IMR-90 (cell line): Measurements from ENCODE around the gene ACAD11. TPM values are rescaled to one million over a fixed set of nuclear protein-coding genes. Genes with fewer than 3 reads are reported as not detected.

Experiments used
- ATAC-seq: fragments of 200-7000 bp; cut with Tn5 transposase; 2 replicates; pipeline ENCODE4 v1.9.1; 2020; ENCODE audit warnings: low read depth, mild to moderate bottlenecking, moderate library complexity
- BruUV-seq: library from RNA; stranded (reverse); fragments of 400-500 nt; replicated peaks from 2 replicates; lab custom pipeline; 2021; lab: Mats Ljungman, UMichigan
- CTCF ChIA-PET: fragments of 300-600 bp; formaldehyde crosslinking; extraction: SDS; loops from one replicate; lab custom pipeline; 2021; ENCODE audit warnings: antibody characterized with exemption; lab: Yijun Ruan, JAX
- POLR2A ChIA-PET: fragments of 300-600 bp; sonication (Branson Sonifier 250); formaldehyde crosslinking; loops from one replicate; lab custom pipeline; 2022; ENCODE audit warnings: antibody characterized with exemption; ENCODE audit not compliant: unreplicated experiment; lab: Charles Lee
- DNase-seq: peaks from one replicate; pipeline ENCODE4 v3.0.0; 2013
- H2AFZ ChIP-seq: replicated peaks from 2 replicates; pipeline ENCODE3; 2013; ENCODE audit warnings: low read length, mild to moderate bottlenecking; ENCODE audit not compliant: poor library complexity
- H2AK5ac ChIP-seq: 2 replicates; pipeline ENCODE4 v1.6.1; 2013; ENCODE audit warnings: low read depth, low read length, inconsistent platforms
- H2AK9ac ChIP-seq: replicated peaks from 2 replicates; pipeline ENCODE3; 2013; ENCODE audit warnings: mild to moderate bottlenecking, low read depth, low read length, moderate library complexity; ENCODE audit not compliant: poor library complexity
- H2BK120ac ChIP-seq: 2 replicates; pipeline ENCODE4 v1.6.1; 2013; ENCODE audit warnings: low read depth, low read length, inconsistent platforms
- H2BK15ac ChIP-seq: 3 replicates; pipeline ENCODE4 v1.6.1; 2013; ENCODE audit warnings: low read depth, low read length, inconsistent platforms
- H2BK20ac ChIP-seq: 2 replicates; pipeline ENCODE4 v1.6.1; 2013; ENCODE audit warnings: low read depth, mild to moderate bottlenecking, inconsistent platforms, low read length, moderate library complexity
- H2BK5ac ChIP-seq: 2 replicates; pipeline ENCODE4 v1.6.1; 2013; ENCODE audit warnings: mild to moderate bottlenecking, low read depth, low read length, inconsistent platforms; ENCODE audit not compliant: poor library complexity, severe bottlenecking
- H3K14ac ChIP-seq: replicated peaks from 2 replicates; pipeline ENCODE4 v1.6.1; 2013; ENCODE audit warnings: low read depth, low read length, inconsistent platforms
- H3K18ac ChIP-seq: 2 replicates; pipeline ENCODE4 v1.6.1; 2013; ENCODE audit warnings: low read depth, low read length, control low read depth
- H3K23ac ChIP-seq: 2 replicates; pipeline ENCODE4 v1.6.1; 2013; ENCODE audit warnings: low read depth, low read length, inconsistent platforms
- H3K27ac ChIP-seq: 2 replicates; pipeline ENCODE4 v1.5.1; 2013; ENCODE audit warnings: mild to moderate bottlenecking, control low read depth, low read length; ENCODE audit not compliant: insufficient read depth
- H3K27me3 ChIP-seq: 2 replicates; pipeline ENCODE4 v1.6.1; 2013; ENCODE audit warnings: low read length; ENCODE audit not compliant: control insufficient read depth, insufficient read depth
- H3K36me3 ChIP-seq: 2 replicates; pipeline ENCODE4 v1.6.1; 2013; ENCODE audit warnings: low read length, mixed read lengths; ENCODE audit not compliant: control insufficient read depth, insufficient read depth
- H3K4ac ChIP-seq: 2 replicates; pipeline ENCODE4 v1.6.1; 2013; ENCODE audit warnings: low read depth, low read length, inconsistent platforms
- H3K4me1 ChIP-seq: 2 replicates; pipeline ENCODE4 v1.6.1; 2013; ENCODE audit warnings: low read length, mixed read lengths; ENCODE audit not compliant: control insufficient read depth, insufficient read depth
- H3K4me2 ChIP-seq: 2 replicates; pipeline ENCODE4 v1.6.1; 2013; ENCODE audit warnings: low read depth, mild to moderate bottlenecking, control low read depth, low read length, moderate library complexity
- H3K4me3 ChIP-seq: 2 replicates; pipeline ENCODE4 v1.5.1; 2013; ENCODE audit warnings: low read depth, mild to moderate bottlenecking, control low read depth, low read length, moderate library complexity; ENCODE audit not compliant: insufficient read depth
- H3K56ac ChIP-seq: 2 replicates; pipeline ENCODE4 v1.6.1; 2013; ENCODE audit warnings: low read length, inconsistent platforms; ENCODE audit not compliant: insufficient read depth; ENCODE audit errors: extremely low read depth
- H3K79me1 ChIP-seq, 2 experiments: 2 replicates each; pipeline ENCODE4 v1.6.1; 2013; ENCODE audit warnings: low read length in 2 of 2, inconsistent platforms in 1 of 2, low read depth in 1 of 2
- H3K9ac ChIP-seq: 2 replicates; pipeline ENCODE4 v1.6.1; 2013; ENCODE audit warnings: low read depth, low read length, control low read depth
- H3K9me1 ChIP-seq: 2 replicates; pipeline ENCODE4 v1.6.1; 2013; ENCODE audit warnings: low read length, inconsistent platforms; ENCODE audit not compliant: insufficient read depth
- H3K9me3 ChIP-seq: 2 replicates; pipeline ENCODE4 v1.6.1; 2013; ENCODE audit warnings: low read length; ENCODE audit not compliant: control insufficient read depth, insufficient read depth
- H4K20me1 ChIP-seq: 2 replicates; pipeline ENCODE4 v1.6.1; 2013; ENCODE audit warnings: low read length, inconsistent platforms; ENCODE audit not compliant: insufficient read depth
- H4K5ac ChIP-seq: 2 replicates; pipeline ENCODE4 v1.6.1; 2013; ENCODE audit warnings: mild to moderate bottlenecking, low read depth, low read length, control low read depth
- H4K8ac ChIP-seq, 2 experiments: 2 replicates each; pipeline ENCODE4 v1.6.1; 2013; ENCODE audit warnings: low read depth in 2 of 2, low read length in 2 of 2, control low read depth in 1 of 2, inconsistent platforms in 1 of 2
- H4K91ac ChIP-seq: 2 replicates; pipeline ENCODE4 v1.6.1; 2013; ENCODE audit warnings: low read depth, low read length, inconsistent platforms; ENCODE audit not compliant: insufficient read depth
- BHLHE40 ChIP-seq: fragments of 150-350 bp; IDR thresholded peaks from 2 replicates; pipeline ENCODE4 v1.6.1; 2016; ENCODE audit warnings: mild to moderate bottlenecking, low read depth, low read length
- CEBPB ChIP-seq: IDR thresholded peaks from 2 replicates; pipeline ENCODE4 v1.6.1; 2012; ENCODE audit warnings: low read depth, low read length, improper control_type of control experiment
- CHD1 ChIP-seq: IDR thresholded peaks from 2 replicates; pipeline ENCODE4 v1.6.1; 2012; ENCODE audit warnings: low read depth, low read length, improper control_type of control experiment
- CTCF ChIP-seq: conservative IDR thresholded peaks from 2 replicates; pipeline ENCODE4 v1.5.1; 2012; ENCODE audit warnings: mild to moderate bottlenecking, low read depth, low read length, improper control_type of control experiment
- ELK1 ChIP-seq: fragments of 150-350 bp; IDR thresholded peaks from 2 replicates; pipeline ENCODE4 v1.6.1; 2016; ENCODE audit warnings: low read depth, mild to moderate bottlenecking, low read length, moderate library complexity, borderline replicate concordance
- MAFK ChIP-seq: IDR thresholded peaks from 2 replicates; pipeline ENCODE4 v1.6.1; 2012; ENCODE audit warnings: low read depth, low read length, improper control_type of control experiment
- MAZ ChIP-seq: IDR thresholded peaks from 2 replicates; pipeline ENCODE4 v1.6.1; 2012; ENCODE audit warnings: low read depth, mild to moderate bottlenecking, low read length, improper control_type of control experiment, moderate library complexity, borderline replicate concordance
- MXI1 ChIP-seq: IDR thresholded peaks from 2 replicates; pipeline ENCODE4 v1.6.1; 2012; ENCODE audit warnings: low read depth, mild to moderate bottlenecking, low read length, moderate library complexity, borderline replicate concordance
- NFE2L2 ChIP-seq: fragments of 150-350 bp; IDR thresholded peaks from 2 replicates; pipeline ENCODE4 v1.6.1; 2016; ENCODE audit warnings: low read depth, mild to moderate bottlenecking, low read length
- POLR2A ChIP-seq: IDR thresholded peaks from 2 replicates; pipeline ENCODE4 v1.6.1; 2012; ENCODE audit warnings: mild to moderate bottlenecking, low read depth, low read length
- RAD21 ChIP-seq: IDR thresholded peaks from 2 replicates; pipeline ENCODE4 v1.6.1; 2012; ENCODE audit warnings: low read length, improper control_type of control experiment
- RCOR1 ChIP-seq: IDR thresholded peaks from 2 replicates; pipeline ENCODE4 v1.6.1; 2012; ENCODE audit warnings: mild to moderate bottlenecking, low read length, improper control_type of control experiment; ENCODE audit not compliant: insufficient replicate concordance
- RFX5 ChIP-seq: IDR thresholded peaks from 2 replicates; pipeline ENCODE4 v1.8.0; 2012; ENCODE audit warnings: low read depth, mild to moderate bottlenecking, low read length, moderate library complexity
- SMC3 ChIP-seq: fragments of 150-350 bp; IDR thresholded peaks from 2 replicates; pipeline ENCODE4 v1.6.1; 2016; ENCODE audit warnings: low read depth, mild to moderate bottlenecking, antibody characterized with exemption, low read length, moderate library complexity
- USF2 ChIP-seq: fragments of 150-350 bp; IDR thresholded peaks from 2 replicates; pipeline ENCODE4 v1.6.1; 2017; ENCODE audit warnings: mild to moderate bottlenecking, antibody characterized with exemption, low read length, low read depth
- WGBS, 2 experiments: methylation state at CpG; one replicate each; pipeline versions ENCODE4 v1.1.5 to v1.1.7; 2013; ENCODE audit warnings: missing lambda C conversion rate in 2 of 2; ENCODE audit not compliant: insufficient read length in 1 of 2; ENCODE audit errors: extremely low coverage in 2 of 2; 5-methylcytosine and 5-hydroxymethylcytosine counted together
- dilution Hi-C: fragments of 300-500 bp; cut with HindIII; formaldehyde crosslinking; loops from one replicate; pipeline ENCODE4 v1.14.3; 2018; ENCODE audit warnings: low sequenced_read_pairs; ENCODE audit not compliant: unreplicated experiment
- in situ Hi-C: fragments of 300-500 bp; cut with MboI; formaldehyde crosslinking; loops from 3 replicates; pipeline ENCODE4 v1.14.3; 2019; ENCODE audit warnings: low sequenced_read_pairs, inconsistent platforms, mixed read lengths
- intact Hi-C: fragments of 100-400 bp; cut with micrococcal nuclease; formaldehyde crosslinking; loops from 2 replicates; pipeline ENCODE4 v1.10.0; 2022
- polyA plus RNA-seq, 3 experiments: library from polyadenylated mRNA; depleted of rRNA; stranded (reverse); fragments of >200 nt; gene quantifications; 2 replicates each; pipeline ENCODE4 v1.2.3, GENCODE V29; 2012; ENCODE audit warnings: low replicate concordance in 1 of 3
- total RNA-seq: library from RNA; depleted of rRNA; stranded (reverse); fragments of >200 nt; gene quantifications from 2 replicates; pipeline ENCODE4 v1.2.3, GENCODE V29; 2012

Gene ACAD11
- total and polyA plus RNA-seq, 2 of the 4 experiments (the other 2 are of a cell fraction): 16.0 to 18.8 TPM

GRCh38 chr3:132637590-132637989 lies 22.0 kb downstream of the ACAD11 start:
- Histone ChIP-seq H3K27ac (peak overlapping the region; percentile 83; the same call in 1 of the 2 replicates), H2BK5ac (peak overlapping the region; percentile 95), H3K18ac (peak overlapping the region; percentile 99), H2BK15ac (no peak overlapping the region), H3K9ac (0 out of 2 replicates have a peak overlapping the region, but pooled peaks have one; percentile 34), H4K8ac (peak overlapping the region; percentile 66 to 92; a peak in 2 of 4 replicates), H3K36me3 (peaks cover 3% of the 10 kb centered on the region; the same call in 1 of the 2 replicates), H3K23ac (no peak overlapping the region; the same call in 1 of the 2 replicates), H3K79me1 (peaks cover 0 to 10% of the 10 kb centered on the region in 2 experiments; a peak in 1 of 4 replicates), H3K56ac (peak overlapping the region; percentile 91), H2AFZ (no peak overlapping the region), H3K4me2 (peak overlapping the region; percentile 76; the same call in 1 of the 2 replicates), H3K4me1 (peaks cover 9% of the 10 kb centered on the region), H3K9me1 (no peaks in the 10 kb centered on the region; the same call in 1 of the 2 replicates), H4K20me1 (no peaks in the 10 kb centered on the region), H2BK20ac (peak overlapping the region; percentile 97), H3K27me3 (no peaks in the 10 kb centered on the region), H2AK9ac (no peak overlapping the region), H4K5ac (peak overlapping the region; percentile 100), H3K4me3 (no peak overlapping the region), H2AK5ac (no peak overlapping the region), H4K91ac (peak overlapping the region; percentile 85; the same call in 1 of the 2 replicates), H2BK120ac (peak overlapping the region; percentile 98; the same call in 1 of the 2 replicates), H3K4ac (peak overlapping the region; percentile 81; the same call in 1 of the 2 replicates), H3K14ac (peak overlapping the region; percentile 88; the same call in 1 of the 2 replicates), H3K9me3 (no peaks in the 10 kb centered on the region)
- dilution Hi-C loops (loop anchor here (25.0 kb wide), 1 partner anchor 100 kb away; no protein-coding TSS in a partner anchor), in situ Hi-C loops (loop anchor here (25.0 kb wide), 1 partner anchor 375 kb away; no protein-coding TSS in a partner anchor), intact Hi-C loops (loop anchor here (2.0 kb wide), 1 partner anchor 33 kb away; no protein-coding TSS in a partner anchor)
- BruUV-seq: no TSS peak
- ChIA-PET CTCF (no interaction called here), POLR2A (no interaction called here)
- DNase-seq (peak; percentile 49), ATAC-seq (peak; percentile 82)
- no CpG with 5 or more reads among the region's 1 CpG for WGBS, 2 experiments
- TF ChIP-seq MXI1: no peak
- no peak for TF ChIP-seq POLR2A
- TF ChIP-seq RFX5: no peak
- no peak for TF ChIP-seq RCOR1
- TF ChIP-seq MAZ: no peak
- TF ChIP-seq RAD21: no peak
- TF ChIP-seq CHD1: no peak
- no peak for TF ChIP-seq SMC3
- no peak for TF ChIP-seq ELK1
- TF ChIP-seq BHLHE40: no peak
- no peak for TF ChIP-seq CTCF
- no peak for TF ChIP-seq CEBPB
- TF ChIP-seq MAFK: no peak
- TF ChIP-seq USF2: no peak
- no peak for TF ChIP-seq NFE2L2
